Mesodermal cell (in vitro differentiated cells): ENCODE data around the gene SELENON.

Source experiments
- H3K27ac ChIP-seq: 2 replicates; pipeline ENCODE4 v1.7.0; 2013; ENCODE audit warnings: mild to moderate bottlenecking, low read depth, low read length, moderate library complexity; ENCODE audit not compliant: severe bottlenecking
- H3K36me3 ChIP-seq: 2 replicates; pipeline ENCODE4 v1.7.1; 2013; ENCODE audit warnings: mild to moderate bottlenecking, low read length, moderate library complexity; ENCODE audit not compliant: control insufficient read depth, insufficient read depth
- H3K4me1 ChIP-seq: one replicate; pipeline ENCODE4 v1.7.1; 2013; ENCODE audit warnings: mild to moderate bottlenecking, low read length; ENCODE audit not compliant: insufficient read depth, control insufficient read depth, poor library complexity, severe bottlenecking
- H3K4me3 ChIP-seq: 2 replicates; pipeline ENCODE4 v1.7.0; 2013; ENCODE audit warnings: low read length, control low read depth, mild to moderate bottlenecking; ENCODE audit not compliant: insufficient read depth, poor library complexity, severe bottlenecking; ENCODE audit errors: extremely low read depth
- H3K9me3 ChIP-seq: 2 replicates; pipeline ENCODE4 v1.7.1; 2013; ENCODE audit warnings: mild to moderate bottlenecking, low read length, moderate library complexity; ENCODE audit not compliant: control insufficient read depth
- WGBS, 2 experiments: methylation state at CpG; one replicate each; pipeline ENCODE4 v1.1.5; 2013; ENCODE audit warnings: missing lambda C conversion rate in 2 of 2; ENCODE audit not compliant: insufficient coverage in 2 of 2; 5-methylcytosine and 5-hydroxymethylcytosine counted together

The SELENON gene

GRCh38 chr1:25820247-25821111, 20.5 kb downstream of the SELENON start:
- Histone ChIP-seq H3K4me3 (peak overlapping the region; percentile 82), H3K36me3 (peaks cover 29% of the 10 kb centered on the region), H3K9me3 (no peaks in the 10 kb centered on the region), H3K27ac (peak overlapping the region; percentile 83), H3K4me1 (peaks cover 21% of the 10 kb centered on the region)
- 3 to 4% methylated on average over 53 to 62 of the region's 67 CpGs for WGBS, 2 experiments

GRCh38 chr1:25821112-25821476, 21.1 kb downstream of the SELENON start:
- peak overlapping the region; percentile 82 for H3K4me3 ChIP-seq
- H3K4me1 ChIP-seq = peaks cover 21% of the 10 kb centered on the region
- H3K9me3 ChIP-seq = no peaks in the 10 kb centered on the region
- no peak overlapping the region for H3K27ac ChIP-seq
- H3K36me3 ChIP-seq = peaks cover 28% of the 10 kb centered on the region
- 65 to 67% methylated on average over 10 of the region's 10 CpGs for WGBS, 2 experiments

GRCh38 chr1:25821630-25822091, 21.7 kb downstream of the SELENON start:
- peaks cover 32% of the 10 kb centered on the region for H3K36me3 ChIP-seq
- no peaks in the 10 kb centered on the region for H3K9me3 ChIP-seq
- 89 to 100% methylated on average over 2 to 5 of the region's 5 CpGs for WGBS, 2 experiments
- H3K4me1 ChIP-seq = peaks cover 21% of the 10 kb centered on the region
- no peak overlapping the region for H3K27ac ChIP-seq
- H3K4me3 ChIP-seq = no peak overlapping the region

- Histone ChIP-seq H3K9me3 (no peaks in the 10 kb centered on the region), H3K4me3 (no peak overlapping the region), H3K36me3 (peaks cover 69% of the 10 kb centered on the region), H3K27ac (no peak overlapping the region), H3K4me1 (peaks cover 9% of the 10 kb centered on the region)
- WGBS, 2 experiments = 100% methylated on average over 1 of the region's 2 CpGs; no CpG with 5 or more reads in 1 of the 2 experiments
Measured at GRCh38 chr1:25825605-25826004, 25.6 kb downstream of the SELENON start.

- H3K27ac ChIP-seq = no peak overlapping the region
- no peak overlapping the region for H3K4me3 ChIP-seq
- H3K4me1 ChIP-seq = peaks cover 3% of the 10 kb centered on the region
- H3K9me3 ChIP-seq = no peaks in the 10 kb centered on the region
- H3K36me3 ChIP-seq = peaks cover 79% of the 10 kb centered on the region
- 97 to 98% methylated on average over 9 of the region's 10 CpGs for WGBS, 2 experiments
Measured at GRCh38 chr1:25826571-25826970, 26.6 kb downstream of the SELENON start.

GRCh38 chr1:25828491-25828890, 28.5 kb downstream of the SELENON start:
- Histone ChIP-seq H3K4me1 (peaks cover 6% of the 10 kb centered on the region), H3K9me3 (no peaks in the 10 kb centered on the region), H3K36me3 (peaks cover 91% of the 10 kb centered on the region), H3K4me3 (no peak overlapping the region), H3K27ac (no peak overlapping the region)
- WGBS, 2 experiments = 100% methylated on average over 2 of the region's 3 CpGs; no CpG with 5 or more reads in 1 of the 2 experiments

- H3K27ac ChIP-seq = no peak overlapping the region
- peaks cover 6% of the 10 kb centered on the region for H3K4me1 ChIP-seq
- peaks cover 91% of the 10 kb centered on the region for H3K36me3 ChIP-seq
- no peaks in the 10 kb centered on the region for H3K9me3 ChIP-seq
- 57 to 60% methylated on average over 1 of the region's 1 CpG for WGBS, 2 experiments
- no peak overlapping the region for H3K4me3 ChIP-seq
Measured at GRCh38 chr1:25829046-25829445, 29.1 kb downstream of the SELENON start.

GRCh38 chr1:25831569-25832196, 31.7 kb downstream of the SELENON start:
- Histone ChIP-seq H3K4me3 (no peak overlapping the region), H3K27ac (peak overlapping the region; percentile 41), H3K9me3 (no peaks in the 10 kb centered on the region), H3K36me3 (peaks cover 91% of the 10 kb centered on the region), H3K4me1 (peaks cover 6% of the 10 kb centered on the region)
- 63 to 80% methylated on average over 1 to 3 of the region's 5 CpGs for WGBS, 2 experiments

GRCh38 chr1:25832336-25833037, 32.5 kb downstream of the SELENON start:
- Histone ChIP-seq H3K4me3 (no peak overlapping the region), H3K9me3 (no peaks in the 10 kb centered on the region), H3K36me3 (peaks cover 84% of the 10 kb centered on the region), H3K4me1 (peaks cover 6% of the 10 kb centered on the region), H3K27ac (peak overlapping the region; percentile 0)
- 100% methylated on average over 1 to 2 of the region's 6 CpGs for WGBS, 2 experiments

GRCh38 chr1:25833158-25833557, 33.2 kb downstream of the SELENON start:
- WGBS, 2 experiments = 95 to 100% methylated on average over 2 to 4 of the region's 5 CpGs
- H3K4me3 ChIP-seq = no peak overlapping the region
- peaks cover 6% of the 10 kb centered on the region for H3K4me1 ChIP-seq
- H3K9me3 ChIP-seq = no peaks in the 10 kb centered on the region
- H3K36me3 ChIP-seq = peaks cover 77% of the 10 kb centered on the region
- no peak overlapping the region for H3K27ac ChIP-seq
